NCI-H345 treated with DMSO at 0.1 percent for 48 hours (cell line): ENCODE data around the gene BACH2.
"Not testable (repeated sequence)": the region's sequence is repeated elsewhere in the genome, so short reads cannot be mapped to it uniquely, and the experiment has no call there.

ENCODE experiments used
- DNase-seq: peaks from one replicate; lab custom pipeline; 2025; ENCODE audit not compliant: unreplicated experiment; lab: John Stamatoyannopoulos, UW

Gene BACH2

DNA sequence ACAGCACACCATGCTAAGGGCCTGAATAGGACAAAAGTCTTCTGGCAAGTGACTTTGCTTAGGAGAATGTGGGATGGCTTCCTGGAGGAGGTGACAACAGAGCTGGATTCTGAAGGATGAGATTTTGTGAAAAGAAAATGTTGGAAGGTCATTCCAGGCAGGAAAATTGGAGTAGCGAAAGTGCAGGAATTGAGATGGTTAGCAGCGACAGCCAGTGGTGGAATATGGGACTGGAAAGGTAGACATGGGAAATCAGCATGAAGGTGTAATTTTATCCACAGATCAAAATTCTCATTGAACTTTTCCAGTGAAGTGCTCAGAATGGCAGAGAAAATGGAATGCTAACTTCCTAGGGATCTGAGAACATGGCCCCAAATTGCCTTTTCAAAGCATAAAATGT, 5.7 kb upstream of the BACH2 start:
- no peak for DNase-seq

DNA sequence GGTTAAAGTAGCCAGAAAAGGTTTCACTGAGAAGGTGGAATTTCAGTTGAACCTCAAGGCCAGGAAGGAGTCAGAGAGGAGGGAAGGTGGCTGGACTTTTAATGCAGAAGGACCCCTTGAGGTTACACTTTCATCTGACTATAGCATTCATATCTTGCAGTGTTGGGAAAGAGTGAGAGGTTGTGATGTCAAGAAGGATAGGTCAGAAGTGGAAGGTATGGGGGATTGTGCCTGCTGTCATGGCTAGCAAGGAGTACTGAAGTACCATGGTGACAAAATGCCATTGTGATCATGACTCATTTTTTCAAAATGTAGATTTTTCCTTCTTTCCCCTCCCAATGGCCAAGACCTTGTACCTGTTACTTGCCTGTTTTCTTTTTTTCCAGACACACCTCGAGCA, 5.2 kb upstream of the BACH2 start:
- DNase-seq = no peak

DNA sequence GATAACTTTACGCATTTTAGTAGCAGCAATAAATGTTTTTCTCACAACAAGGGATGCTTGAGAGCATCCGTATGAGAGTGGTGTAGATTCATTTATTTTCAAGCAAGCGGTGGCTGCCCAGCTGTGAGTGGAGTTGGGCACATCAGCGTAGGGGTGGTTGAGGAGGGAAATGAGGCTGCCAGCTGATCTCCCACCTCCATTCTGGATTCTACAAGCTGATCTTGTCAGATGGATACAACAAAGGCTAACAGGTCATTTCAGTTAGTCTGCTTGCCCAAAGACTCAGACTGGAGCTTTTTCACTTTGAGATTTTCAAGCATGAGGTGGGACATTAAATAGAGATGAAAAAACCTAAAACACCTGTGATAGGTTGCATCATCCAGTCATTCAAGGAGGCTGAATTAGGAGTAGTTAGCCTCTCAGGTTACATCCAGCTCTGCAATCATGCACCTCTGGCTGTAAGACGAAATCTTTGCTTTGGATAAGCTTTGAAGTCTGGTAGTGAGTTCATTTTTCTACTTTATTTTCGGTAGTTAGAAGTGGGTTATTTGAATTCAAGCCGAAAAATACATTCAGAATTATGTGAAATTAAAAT, 1.9 kb upstream of the BACH2 start:
- DNase-seq = no peak

DNA sequence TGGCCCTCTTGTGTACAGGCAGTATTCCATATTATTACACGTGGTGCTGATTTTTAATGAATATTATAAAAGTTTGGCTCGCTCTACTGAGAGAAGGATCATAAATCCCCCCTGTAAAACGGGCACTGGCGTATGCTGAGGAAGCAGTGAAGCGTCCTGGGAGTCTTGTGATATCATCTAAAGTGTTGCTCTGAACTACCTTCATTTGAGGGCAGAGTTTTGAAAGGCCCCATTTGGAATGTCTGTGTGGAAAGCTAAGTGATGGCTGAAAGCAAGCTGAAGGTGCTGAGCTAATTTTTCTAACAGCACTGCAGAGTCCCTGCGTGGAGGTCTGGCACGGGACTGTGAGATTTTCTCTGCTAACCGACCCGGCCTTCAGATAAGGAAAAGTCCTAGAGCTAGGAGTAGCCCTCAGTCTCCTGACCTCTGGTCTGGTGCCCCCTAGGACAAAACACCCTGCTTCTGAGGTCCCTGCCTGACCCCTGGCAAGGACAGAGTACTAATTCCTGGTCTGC, 1.3 kb upstream of the BACH2 start:
- DNase-seq = no peak

DNA sequence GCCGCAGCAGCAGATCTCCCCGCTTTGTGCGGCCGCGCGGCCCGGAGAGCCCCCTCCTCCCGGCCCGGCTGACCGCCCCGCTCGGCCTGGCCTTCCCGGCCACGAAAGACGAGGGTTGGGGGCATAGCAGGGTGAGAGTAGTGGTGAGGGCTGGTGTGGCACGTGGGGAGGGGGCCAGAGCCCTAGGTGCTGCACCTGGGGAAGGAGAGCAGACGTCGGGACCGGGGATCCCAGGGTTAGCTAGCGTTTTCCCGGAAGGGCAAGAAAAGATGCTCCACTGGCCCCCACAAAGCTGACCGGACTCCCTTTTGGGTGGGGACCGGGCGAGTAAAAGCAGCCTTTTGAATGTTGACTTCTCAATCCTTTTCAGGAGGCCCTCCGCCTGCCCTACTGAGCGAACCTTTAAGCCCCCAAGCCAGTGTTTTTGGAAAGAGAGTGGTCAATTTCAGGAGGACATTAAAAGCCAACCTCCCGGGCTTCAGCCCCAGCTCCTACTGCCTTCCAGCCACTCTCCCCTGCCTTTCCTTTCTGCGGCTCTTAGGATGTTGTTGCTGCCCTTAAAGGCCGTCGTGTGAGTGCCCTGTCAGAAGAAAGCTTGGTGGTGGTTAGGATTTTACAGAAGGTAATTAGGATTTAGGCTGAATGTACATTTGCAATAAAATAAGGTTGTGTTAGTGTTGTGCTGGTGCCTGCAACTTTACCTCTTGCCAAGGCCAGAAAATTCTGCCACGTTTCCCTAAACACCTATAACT, 648 bp upstream of the BACH2 start:
- no peak for DNase-seq

DNA sequence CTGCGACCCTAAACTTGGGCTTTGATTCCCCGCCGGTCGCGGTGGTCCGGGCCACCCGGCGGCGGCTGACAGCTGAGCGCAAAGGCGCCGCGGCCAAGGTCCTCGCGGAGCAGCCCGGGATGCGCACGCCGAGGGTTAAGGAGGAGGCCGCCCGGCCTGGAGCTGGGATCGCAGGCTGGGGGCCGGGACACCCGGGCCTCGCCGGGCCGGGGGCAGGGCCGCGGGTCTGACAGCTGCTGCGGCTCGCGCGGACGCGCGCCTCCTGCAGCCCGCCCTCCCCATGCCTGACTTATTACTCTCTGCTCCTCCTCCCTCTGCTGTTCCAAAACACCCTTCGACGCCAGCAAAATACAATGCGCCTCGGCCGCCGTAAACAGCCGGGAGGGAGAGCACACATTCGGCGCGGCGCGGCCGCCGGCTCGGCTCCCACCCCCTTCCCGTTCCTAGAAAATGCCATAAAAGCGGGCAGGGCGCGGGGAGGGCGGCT, 746 bp downstream of the BACH2 start:
- peak; percentile 17 for DNase-seq

DNA sequence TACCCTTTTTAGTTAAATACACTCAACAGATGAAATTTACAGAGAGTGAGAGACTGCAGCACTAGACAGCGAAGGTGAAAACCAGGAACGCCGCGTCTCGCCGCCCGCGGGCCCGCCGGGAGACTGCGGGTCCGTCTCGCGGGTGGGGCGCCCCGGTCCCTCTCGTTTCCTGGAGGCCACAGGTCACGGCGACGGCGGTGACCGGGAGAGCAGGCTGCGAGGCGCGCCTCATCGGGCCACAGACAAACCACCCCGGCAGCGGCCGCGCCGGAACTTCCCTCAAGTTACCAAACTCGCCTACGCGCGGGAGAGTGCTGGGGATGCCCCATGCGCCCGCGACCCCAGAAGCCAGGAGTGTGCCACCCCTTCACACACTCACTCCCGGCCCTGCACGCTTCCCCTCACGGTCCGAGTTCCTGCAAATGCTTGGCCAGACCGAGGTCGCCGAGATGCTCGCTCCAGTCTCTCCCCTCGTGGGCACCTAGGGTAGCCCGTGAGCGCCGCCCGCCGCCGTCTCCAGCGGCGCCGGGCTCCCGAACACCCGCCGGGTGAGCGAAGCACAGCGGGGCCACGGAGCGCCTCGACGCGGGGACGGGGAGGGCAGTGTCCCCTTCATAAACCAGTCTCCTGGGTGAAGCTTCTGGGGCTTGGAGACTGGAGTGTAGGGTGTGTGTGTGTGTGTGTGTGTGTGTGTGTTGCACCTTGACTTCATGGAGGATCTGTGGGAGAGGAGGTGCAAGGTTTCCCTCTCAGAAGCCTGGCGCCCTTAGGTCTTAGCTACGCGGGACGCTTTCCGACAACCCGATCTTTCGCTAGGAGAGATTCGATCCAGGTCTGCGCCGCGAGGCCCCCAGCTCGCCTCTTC, 1.4 kb downstream of the BACH2 start:
- no peak for DNase-seq

DNA sequence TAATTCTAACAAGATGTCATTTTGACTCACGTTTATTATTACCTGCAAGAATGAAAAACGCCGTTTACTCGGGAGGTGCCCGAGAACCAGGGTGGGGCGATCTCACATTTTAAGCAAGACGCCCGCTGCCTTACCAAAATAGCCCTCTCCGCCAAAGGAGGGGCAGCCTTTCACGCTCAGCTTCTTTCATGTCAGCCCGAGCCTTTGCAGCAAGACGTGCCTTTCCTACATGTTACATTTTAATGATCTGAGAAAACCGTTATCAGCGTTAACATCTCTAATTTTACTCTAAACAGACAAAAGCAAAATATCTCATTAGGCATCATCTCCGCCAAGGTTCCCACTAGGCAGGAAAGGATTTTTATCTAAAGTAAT, 2.0 kb downstream of the BACH2 start:
- DNase-seq = no peak

DNA sequence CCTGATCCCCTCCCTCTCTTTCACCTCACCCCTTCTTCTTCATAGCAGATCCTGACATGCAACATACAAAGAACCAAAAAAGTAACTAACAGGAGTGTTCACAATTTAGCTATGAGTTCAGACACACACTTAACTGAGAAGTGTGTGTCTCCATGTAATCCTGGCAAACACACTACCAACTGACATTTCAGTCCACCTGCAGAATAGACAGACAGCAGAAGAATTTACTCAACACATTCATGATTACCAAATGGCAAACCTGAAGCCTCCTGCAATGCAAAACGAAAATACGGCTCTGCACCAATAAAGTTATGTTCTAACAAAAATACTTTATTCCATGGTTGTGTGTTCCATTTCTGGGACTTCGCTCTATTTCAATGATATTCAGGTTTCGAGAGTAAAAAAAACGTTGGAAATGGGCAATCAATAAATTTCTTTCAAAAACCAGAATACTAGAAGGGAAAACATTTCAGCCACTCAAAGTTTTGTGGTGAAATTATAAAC, 2.6 kb downstream of the BACH2 start:
- no peak for DNase-seq

DNA sequence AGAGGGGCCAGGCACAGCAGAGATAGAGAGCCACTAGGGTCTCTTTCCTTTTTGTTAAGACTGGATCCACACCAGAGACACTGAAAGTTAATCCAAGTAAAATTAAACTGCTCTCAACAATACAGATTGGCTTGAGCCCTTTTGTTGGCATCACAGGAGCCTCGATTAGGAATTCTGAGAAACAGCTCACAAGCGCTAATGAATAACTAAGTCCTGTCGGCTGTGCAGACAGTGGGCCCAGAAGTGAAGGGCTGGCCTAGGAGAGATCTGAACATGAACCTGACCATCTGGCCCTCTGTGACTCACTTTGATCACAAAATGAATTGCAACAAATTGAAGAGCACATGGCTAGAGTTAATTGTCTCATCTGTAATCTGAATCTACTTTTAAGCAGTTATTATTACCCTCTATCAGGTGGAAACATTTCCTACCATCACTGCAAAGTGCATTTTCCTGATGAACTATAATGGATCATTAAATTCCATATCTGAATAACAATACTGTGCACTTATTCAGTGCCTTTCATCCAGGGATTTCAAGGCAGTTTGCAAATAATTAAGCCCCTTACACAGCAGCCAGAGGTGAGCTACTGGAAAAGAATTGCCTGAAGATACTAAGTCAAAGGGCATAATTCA, 3.2 kb downstream of the BACH2 start:
- DNase-seq = no peak

DNA sequence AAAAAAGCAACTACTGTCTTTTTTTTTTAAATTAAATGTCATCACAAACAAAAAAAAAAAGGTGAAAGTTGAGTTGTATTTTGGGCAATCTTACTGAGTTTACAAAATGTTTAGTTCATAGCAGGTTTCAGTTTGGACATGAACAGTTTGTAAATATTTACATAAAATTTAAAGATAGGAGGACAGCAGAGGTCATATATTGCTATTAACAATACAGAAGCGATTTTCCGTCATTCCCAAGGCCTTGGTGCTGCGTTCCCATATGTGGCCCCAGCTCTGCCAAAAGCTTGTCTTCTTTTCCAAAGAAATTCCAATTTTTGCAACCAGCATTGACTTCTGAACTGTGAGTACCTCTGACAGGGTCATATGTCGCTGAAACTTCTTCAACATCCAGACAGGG, 5.1 kb downstream of the BACH2 start:
- DNase-seq = no peak

DNA sequence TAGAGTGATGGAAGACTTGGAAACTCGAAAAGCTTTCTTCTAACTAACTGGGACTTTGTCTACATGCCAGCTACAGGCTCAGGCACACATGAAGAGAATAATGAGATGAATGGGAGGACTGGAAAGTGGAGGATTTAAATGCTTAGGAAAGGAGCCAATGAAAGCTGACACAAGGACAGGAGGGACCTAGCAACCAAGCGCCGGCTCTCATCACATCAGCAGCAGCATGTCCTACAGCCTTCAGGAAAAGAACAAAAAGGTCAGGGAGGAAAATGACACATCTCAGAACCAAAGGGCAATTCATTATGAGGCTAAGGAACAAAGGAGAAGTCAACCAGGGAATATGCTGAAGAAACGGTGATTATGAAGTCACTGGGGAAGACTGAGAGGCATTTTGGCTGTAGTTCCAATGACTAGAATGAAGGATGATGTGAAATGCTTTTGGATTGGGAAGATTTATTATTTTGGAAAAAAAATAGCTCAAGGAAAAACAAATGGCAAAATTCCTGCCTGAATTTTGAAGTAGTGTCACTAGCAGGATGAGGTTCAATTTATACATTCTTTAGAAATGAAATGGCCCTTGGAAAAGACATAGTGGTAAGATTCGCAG, 5.7 kb downstream of the BACH2 start:
- no peak for DNase-seq

DNA sequence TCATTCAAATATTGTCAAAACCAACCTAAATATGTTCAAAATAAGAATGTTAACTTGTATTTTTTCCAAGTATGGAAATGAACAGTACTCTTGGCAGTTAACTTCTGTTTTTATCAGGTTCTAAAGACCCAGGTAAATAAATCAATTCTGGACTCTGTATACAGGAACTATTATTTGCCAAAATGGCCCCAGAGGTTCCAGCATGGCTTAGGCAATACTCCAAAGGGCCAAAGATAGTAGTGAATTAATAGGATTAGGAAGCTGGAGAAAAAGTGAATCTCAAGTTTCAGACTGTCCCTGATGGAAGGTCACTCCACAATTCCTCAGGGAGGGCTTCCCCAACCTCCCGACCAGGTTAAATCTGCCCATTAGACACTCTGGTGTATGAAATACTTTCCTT, 6.7 kb downstream of the BACH2 start:
- DNase-seq = no peak

DNA sequence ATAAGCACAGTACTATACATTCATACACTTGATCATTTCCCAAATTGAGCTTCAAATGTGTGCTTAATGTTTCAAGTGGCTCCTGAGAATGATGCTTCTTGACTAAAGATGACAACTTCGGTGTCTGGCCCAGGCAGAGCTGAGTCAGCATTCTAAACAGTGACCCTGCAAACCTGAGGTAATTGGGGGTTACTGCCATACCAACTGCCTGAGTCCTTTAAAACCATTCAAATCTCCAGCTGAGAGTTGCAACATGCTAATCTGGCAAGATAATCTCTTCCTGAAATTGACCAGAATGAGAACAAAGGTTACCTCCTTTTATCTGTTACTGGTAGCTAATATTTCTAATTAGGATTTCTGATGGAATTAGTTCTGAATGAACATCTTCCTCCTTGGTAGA, 8.2 kb downstream of the BACH2 start:
- no peak for DNase-seq

DNA sequence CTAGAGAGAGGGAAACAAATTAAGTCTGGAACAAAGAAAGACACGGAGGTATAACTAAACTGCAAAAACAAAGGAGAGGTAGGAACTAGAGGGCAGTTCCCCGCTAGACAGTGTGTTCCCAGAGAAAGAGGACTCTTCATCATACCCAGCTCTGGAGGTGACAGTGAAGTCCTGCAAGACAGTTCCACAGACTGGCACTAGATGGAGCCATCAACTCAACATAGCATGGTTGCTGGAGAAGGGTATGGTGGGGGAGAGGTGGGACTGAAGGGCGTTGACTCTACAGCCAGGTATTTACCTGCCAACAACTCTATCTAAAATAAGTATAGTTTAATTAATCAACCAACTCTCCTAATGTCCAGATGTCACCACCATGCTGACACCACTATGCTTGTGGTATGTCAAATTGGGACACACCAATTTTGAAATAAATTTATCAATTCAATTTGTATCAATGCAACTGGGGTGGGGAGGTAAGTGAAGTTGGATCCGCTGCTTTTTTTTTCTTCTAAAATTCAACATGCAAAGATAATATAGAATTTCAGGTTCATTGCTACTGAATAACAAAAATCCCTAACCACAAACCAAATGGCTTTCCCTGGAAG, 9.7 kb downstream of the BACH2 start:
- no peak for DNase-seq

DNA sequence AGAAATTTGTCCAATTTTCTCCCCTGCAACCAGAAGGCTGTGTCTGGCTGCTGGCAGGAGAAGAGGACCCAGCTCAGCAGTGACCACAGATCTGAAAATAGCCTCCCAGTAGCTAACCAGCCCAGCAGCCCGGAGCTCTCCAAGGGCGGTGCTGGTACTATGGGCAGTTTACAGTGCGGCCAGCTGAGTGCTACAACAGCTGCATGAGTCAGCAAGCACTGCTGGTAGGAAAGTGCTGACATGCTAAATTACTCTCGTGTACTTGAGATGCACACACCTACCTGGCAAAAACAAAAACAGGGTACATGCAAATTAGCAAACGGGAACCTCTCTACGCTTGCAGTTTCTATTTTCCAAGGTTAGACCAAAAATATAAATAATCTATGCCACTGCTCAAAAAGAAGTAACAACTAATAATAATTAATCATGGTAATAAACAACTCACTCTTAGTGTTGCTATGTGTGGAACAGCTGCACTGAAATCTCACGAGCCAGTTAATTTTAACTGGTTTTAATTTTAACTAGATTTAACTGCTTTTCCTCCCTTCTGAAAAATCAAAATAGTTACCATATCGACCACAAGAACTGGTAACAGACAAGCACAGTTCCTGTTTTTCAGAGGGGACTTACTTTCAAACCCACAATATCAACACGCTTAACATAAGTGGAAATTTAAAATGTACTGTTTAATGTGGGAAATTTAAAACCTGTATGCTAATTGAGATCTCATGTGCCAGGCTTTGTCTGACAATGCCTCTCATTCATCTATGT, 10.8 kb downstream of the BACH2 start:
- DNase-seq = no peak

DNA sequence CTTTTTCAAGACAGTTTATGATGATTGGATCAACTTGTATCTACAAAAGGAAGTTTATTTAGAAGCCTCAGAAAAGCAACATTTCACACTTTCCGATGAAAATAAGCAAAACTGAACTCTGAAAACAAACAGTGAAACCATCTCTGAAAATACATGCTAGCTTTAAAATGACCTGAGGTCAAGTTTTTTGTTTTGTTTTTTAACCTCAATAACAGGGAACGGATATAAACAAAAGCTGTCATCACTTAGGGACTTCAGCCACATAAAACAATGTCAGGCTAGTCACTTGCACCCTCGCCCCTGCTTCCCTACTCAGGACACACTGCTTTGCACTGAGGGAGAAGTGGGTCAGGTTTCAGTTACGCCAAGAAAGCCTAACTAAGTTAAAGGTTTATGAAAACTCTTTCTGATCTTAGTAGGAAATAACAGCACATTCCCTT, 11.6 kb downstream of the BACH2 start:
- no peak for DNase-seq

DNA sequence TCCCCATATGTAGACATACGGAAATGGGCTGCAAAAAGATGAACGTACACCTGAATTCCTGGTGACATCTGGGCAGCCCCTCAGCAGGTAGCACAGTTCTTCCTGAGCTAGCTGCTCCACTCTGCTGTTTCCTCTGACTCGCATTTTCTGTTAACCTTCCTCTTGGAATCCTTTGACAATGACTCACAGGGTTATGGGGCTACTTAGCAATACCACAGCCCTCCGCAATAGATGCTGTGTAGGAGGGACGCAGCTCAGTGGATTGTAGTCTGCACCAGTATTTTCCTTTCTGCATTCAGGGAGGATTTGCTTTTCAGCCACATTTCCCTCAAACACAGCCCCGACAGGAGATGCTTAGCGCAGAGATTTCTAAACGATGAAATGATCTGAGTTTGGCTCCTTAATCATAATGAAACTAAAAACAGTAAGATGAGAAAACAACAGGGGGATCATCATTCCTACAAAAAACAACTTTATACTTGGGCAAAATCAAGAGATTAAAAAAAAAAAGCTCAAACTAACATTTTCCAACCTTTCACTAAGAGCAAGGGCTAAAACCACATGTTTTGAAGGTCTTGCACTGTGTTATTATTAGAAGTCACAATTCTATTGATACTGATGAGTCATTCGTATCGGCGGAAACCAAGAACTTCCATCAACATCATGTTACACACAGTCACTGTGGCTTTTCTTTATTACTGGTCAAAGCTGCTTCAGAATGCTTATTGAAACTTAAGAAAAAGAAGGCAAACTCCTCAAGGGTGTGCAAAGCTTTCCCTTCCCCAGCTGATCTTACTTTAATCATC, 12.2 kb downstream of the BACH2 start:
- no peak for DNase-seq

DNA sequence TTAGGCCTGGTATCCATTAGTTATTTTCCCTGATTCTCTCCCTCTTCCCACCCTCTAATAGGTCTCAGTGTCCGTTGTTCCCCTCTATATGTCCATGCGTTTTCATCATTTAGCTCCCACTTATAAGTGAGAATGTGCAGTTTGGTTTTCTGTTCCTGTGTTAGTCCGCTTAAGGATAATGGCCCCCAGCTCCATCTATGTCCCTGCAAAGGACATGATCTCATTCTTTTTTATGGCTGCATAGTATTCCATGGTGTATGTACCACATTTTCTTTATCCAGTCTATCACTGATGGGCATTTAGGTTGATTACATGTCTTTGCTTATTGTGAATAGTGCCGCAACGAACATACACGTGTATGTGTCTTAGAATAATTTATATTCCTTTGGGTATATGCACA, 14.4 kb downstream of the BACH2 start:
- not testable (repeated sequence) for DNase-seq
